Neural progenitor cell (in vitro differentiated cells): Measurements from ENCODE around the gene TOX2. TPM values are rescaled to one million over a fixed set of nuclear protein-coding genes. Genes with fewer than 3 reads are reported as not detected.

Source experiments
- DNase-seq: peaks from one replicate; pipeline ENCODE4 v3.0.0-alpha.2; 2016; ENCODE audit warnings: low spot score
- H2AFZ ChIP-seq: fragments of 200-600 bp; sonication (generic); replicated peaks from 2 replicates; pipeline ENCODE4 v1.6.1; 2016; ENCODE audit warnings: antibody characterized with exemption
- H3F3A ChIP-seq: fragments of 200-600 bp; sonication (generic); 2 replicates; pipeline ENCODE4 v1.6.1; 2016; ENCODE audit warnings: antibody characterized with exemption, low read depth
- H3K27ac ChIP-seq: fragments of 200-600 bp; sonication (generic); 2 replicates; pipeline ENCODE4 v1.5.1; 2016; ENCODE audit warnings: mild to moderate bottlenecking
- H3K27me3 ChIP-seq: fragments of 200-600 bp; sonication (generic); 2 replicates; pipeline ENCODE4 v1.6.1; 2016; ENCODE audit warnings: mild to moderate bottlenecking, moderate library complexity
- H3K36me3 ChIP-seq: fragments of 200-600 bp; sonication (generic); 2 replicates; pipeline ENCODE4 v1.5.1; 2016
- H3K4me1 ChIP-seq: fragments of 200-600 bp; sonication (generic); 2 replicates; pipeline ENCODE4 v1.6.1; 2016; ENCODE audit warnings: mixed run types
- H3K4me2 ChIP-seq: fragments of 200-600 bp; sonication (generic); 2 replicates; pipeline ENCODE4 v1.6.1; 2016
- H3K4me3 ChIP-seq: fragments of 200-600 bp; sonication (generic); 2 replicates; pipeline ENCODE4 v1.5.1; 2016
- H3K79me2 ChIP-seq: fragments of 200-600 bp; sonication (generic); 2 replicates; pipeline ENCODE4 v1.6.1; 2016; ENCODE audit warnings: low read depth
- H3K9ac ChIP-seq: fragments of 200-600 bp; sonication (generic); 2 replicates; pipeline ENCODE4 v1.6.1; 2016
- H3K9me3 ChIP-seq: fragments of 200-600 bp; sonication (generic); 2 replicates; pipeline ENCODE4 v1.5.1; 2016; ENCODE audit warnings: low read depth
- H4K20me1 ChIP-seq: fragments of 200-600 bp; sonication (generic); 2 replicates; pipeline ENCODE4 v1.6.1; 2016; ENCODE audit warnings: low read depth
- H3K27ac Mint-ChIP-seq: 3 replicates; pipeline ENCODE4 v1.8.0; 2021; ENCODE audit warnings: mixed read lengths
- H3K27me3 Mint-ChIP-seq: 2 replicates; pipeline ENCODE4 v1.8.0; 2022; ENCODE audit warnings: low read depth, mild to moderate bottlenecking, inconsistent platforms, moderate library complexity, mixed read lengths; ENCODE audit not compliant: insufficient read depth
- H3K36me3 Mint-ChIP-seq: 3 replicates; pipeline ENCODE4 v1.8.0; 2021; ENCODE audit warnings: mixed read lengths
- H3K4me1 Mint-ChIP-seq: 3 replicates; pipeline ENCODE4 v1.8.0; 2021; ENCODE audit warnings: mixed read lengths
- H3K4me3 Mint-ChIP-seq: 3 replicates; pipeline ENCODE4 v1.8.0; 2021; ENCODE audit warnings: mild to moderate bottlenecking, moderate library complexity, mixed read lengths
- H3K9me3 Mint-ChIP-seq: 3 replicates; pipeline ENCODE4 v1.8.0; 2020; ENCODE audit warnings: mixed read lengths
- EZH2 ChIP-seq: fragments of 200-600 bp; sonication (generic); IDR thresholded peaks from 2 replicates; pipeline ENCODE4 v1.6.1; 2017; ENCODE audit warnings: antibody characterized with exemption, mild to moderate bottlenecking, moderate library complexity
- EZH2phosphoT487 ChIP-seq: fragments of 200-600 bp; sonication (generic); IDR thresholded peaks from 2 replicates; pipeline ENCODE4 v1.6.1; 2017; ENCODE audit warnings: antibody characterized with exemption
- total RNA-seq: library from RNA; depleted of rRNA; stranded (reverse); fragments of >200 nt; gene quantifications from 2 replicates; pipeline ENCODE4 v1.2.3, GENCODE V29; 2015; ENCODE audit warnings: low replicate concordance
- TF ChIP-seq, protein P1 (sequence below): fragments of 200-600 bp; sonication (generic); IDR thresholded peaks from 2 replicates; pipeline ENCODE4 v1.5.1; 2017; ENCODE audit warnings: antibody characterized with exemption, mild to moderate bottlenecking

TOX2 gene
- total RNA-seq, 1 donor from 2014 or later, result not detected

DNA sequence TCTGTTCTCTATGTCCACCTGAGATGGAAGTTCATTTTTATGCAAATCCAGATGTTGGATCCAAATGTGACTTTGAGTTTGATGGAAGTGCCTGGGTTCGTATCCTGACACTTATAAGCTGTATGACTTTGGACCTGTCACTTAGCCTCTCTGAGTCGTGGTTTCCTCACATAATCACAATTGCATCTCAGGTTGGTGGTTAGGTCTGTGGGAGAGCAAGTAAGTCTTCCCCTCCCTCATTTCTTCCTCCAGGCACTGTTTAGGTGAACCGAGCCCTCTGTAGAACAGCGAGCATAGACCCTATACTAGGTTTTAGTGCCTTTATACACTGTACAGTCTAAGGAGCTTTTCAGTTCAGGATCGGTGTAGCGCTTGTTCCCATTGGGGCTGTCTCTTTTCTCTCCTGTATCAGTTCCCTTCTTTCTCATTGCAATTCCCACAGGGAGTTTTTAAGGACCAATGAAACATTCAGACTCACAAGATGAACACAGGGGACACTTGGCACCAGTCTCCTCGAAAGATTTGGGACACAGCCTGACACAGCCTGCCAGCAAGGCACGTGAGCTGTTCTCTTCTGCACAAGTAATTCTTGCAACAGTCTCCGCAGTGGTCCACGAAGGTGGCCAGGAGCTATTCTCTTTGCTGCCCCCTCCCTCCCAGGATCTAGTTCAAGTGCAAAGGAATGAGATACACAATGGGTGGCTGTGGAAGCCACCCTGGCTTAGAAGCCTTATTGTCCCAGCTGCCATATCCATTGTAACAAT lies 11.8 kb downstream of the TOX2 start:
- no peak overlapping the region for H3K4me3 ChIP-seq
- H3K4me3 Mint-ChIP-seq, result no peak overlapping the region
- no peak overlapping the region for H3K27ac Mint-ChIP-seq
- H3K4me1 Mint-ChIP-seq, result peaks cover 29% of the 10 kb centered on the region
- H3K79me2 ChIP-seq, result no peaks in the 10 kb centered on the region
- no peak for DNase-seq
- H3K27me3 ChIP-seq, result no peaks in the 10 kb centered on the region
- H2AFZ ChIP-seq, result no peak overlapping the region
- H3K4me2 ChIP-seq, result no peak overlapping the region
- no peaks in the 10 kb centered on the region for H3F3A ChIP-seq
- no peaks in the 10 kb centered on the region for H3K36me3 ChIP-seq
- peaks cover 18% of the 10 kb centered on the region for H3K27me3 Mint-ChIP-seq
- no peaks in the 10 kb centered on the region for H3K36me3 Mint-ChIP-seq
- no peaks in the 10 kb centered on the region for H3K4me1 ChIP-seq
- no peaks in the 10 kb centered on the region for H3K9me3 ChIP-seq
- TF ChIP-seq, protein P1, sequence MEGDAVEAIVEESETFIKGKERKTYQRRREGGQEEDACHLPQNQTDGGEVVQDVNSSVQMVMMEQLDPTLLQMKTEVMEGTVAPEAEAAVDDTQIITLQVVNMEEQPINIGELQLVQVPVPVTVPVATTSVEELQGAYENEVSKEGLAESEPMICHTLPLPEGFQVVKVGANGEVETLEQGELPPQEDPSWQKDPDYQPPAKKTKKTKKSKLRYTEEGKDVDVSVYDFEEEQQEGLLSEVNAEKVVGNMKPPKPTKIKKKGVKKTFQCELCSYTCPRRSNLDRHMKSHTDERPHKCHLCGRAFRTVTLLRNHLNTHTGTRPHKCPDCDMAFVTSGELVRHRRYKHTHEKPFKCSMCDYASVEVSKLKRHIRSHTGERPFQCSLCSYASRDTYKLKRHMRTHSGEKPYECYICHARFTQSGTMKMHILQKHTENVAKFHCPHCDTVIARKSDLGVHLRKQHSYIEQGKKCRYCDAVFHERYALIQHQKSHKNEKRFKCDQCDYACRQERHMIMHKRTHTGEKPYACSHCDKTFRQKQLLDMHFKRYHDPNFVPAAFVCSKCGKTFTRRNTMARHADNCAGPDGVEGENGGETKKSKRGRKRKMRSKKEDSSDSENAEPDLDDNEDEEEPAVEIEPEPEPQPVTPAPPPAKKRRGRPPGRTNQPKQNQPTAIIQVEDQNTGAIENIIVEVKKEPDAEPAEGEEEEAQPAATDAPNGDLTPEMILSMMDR, result no peak
- TF ChIP-seq EZH2phosphoT487 (no peak), EZH2 (no peak)
- no peak overlapping the region for H3K9ac ChIP-seq
- no peaks in the 10 kb centered on the region for H4K20me1 ChIP-seq
- H3K9me3 Mint-ChIP-seq, result no peaks in the 10 kb centered on the region
- no peak overlapping the region for H3K27ac ChIP-seq

DNA sequence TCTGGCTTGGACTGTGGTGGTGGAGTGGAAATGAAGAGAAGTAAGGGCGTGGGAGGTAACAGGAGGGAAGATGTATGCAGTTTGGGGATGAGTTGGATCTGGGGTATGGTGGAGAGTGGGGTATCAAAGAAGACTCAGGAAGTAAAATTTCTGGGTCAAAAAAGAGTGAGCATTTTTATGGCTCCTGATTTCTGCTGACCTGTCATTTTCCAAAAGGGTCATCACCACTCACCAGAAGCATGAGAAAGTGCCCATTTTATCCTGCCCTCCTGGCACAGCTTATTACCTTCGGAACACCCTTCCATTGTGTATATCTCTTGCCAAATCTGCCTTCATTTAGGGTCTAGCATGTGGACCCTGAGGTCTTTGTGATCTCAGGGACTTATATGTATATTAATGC lies 17.3 kb downstream of the TOX2 start:
- H3K27ac ChIP-seq, result no peak overlapping the region
- no peak overlapping the region for H3K4me2 ChIP-seq
- H3K4me3 ChIP-seq, result no peak overlapping the region
- Mint-ChIP-seq H3K27me3 (peaks cover 9% of the 10 kb centered on the region), H3K36me3 (no peaks in the 10 kb centered on the region), H3K4me1 (peaks cover 15% of the 10 kb centered on the region), H3K9me3 (no peaks in the 10 kb centered on the region), H3K27ac (no peak overlapping the region), H3K4me3 (no peak overlapping the region)
- H2AFZ ChIP-seq, result no peak overlapping the region
- no peak overlapping the region for H3K9ac ChIP-seq
- H3F3A ChIP-seq, result no peaks in the 10 kb centered on the region
- no peaks in the 10 kb centered on the region for H4K20me1 ChIP-seq
- no peak for DNase-seq
- H3K79me2 ChIP-seq, result no peaks in the 10 kb centered on the region
- TF ChIP-seq, protein P1, result no peak
- no peaks in the 10 kb centered on the region for H3K9me3 ChIP-seq
- H3K36me3 ChIP-seq, result no peaks in the 10 kb centered on the region
- H3K4me1 ChIP-seq, result no peaks in the 10 kb centered on the region
- H3K27me3 ChIP-seq, result no peaks in the 10 kb centered on the region

GRCh38 chr20:43934833-43935232 lies 20.2 kb downstream of the TOX2 start:
- Histone ChIP-seq H3K9ac (no peak overlapping the region), H3F3A (no peaks in the 10 kb centered on the region), H3K4me2 (no peak overlapping the region), H3K36me3 (no peaks in the 10 kb centered on the region), H2AFZ (no peak overlapping the region), H3K27me3 (no peaks in the 10 kb centered on the region), H4K20me1 (no peaks in the 10 kb centered on the region), H3K27ac (no peak overlapping the region), H3K9me3 (no peaks in the 10 kb centered on the region), H3K79me2 (no peaks in the 10 kb centered on the region), H3K4me3 (no peak overlapping the region), H3K4me1 (no peaks in the 10 kb centered on the region)
- Mint-ChIP-seq H3K36me3 (no peaks in the 10 kb centered on the region), H3K9me3 (no peaks in the 10 kb centered on the region), H3K4me3 (no peak overlapping the region), H3K27ac (no peak overlapping the region), H3K4me1 (no peaks in the 10 kb centered on the region), H3K27me3 (peaks cover 8% of the 10 kb centered on the region)
- no peak for DNase-seq
- TF ChIP-seq EZH2 (no peak), EZH2phosphoT487 (no peak)
- TF ChIP-seq, protein P1, result no peak
